HG03469 (cell line): ENCODE results near the gene IFNL2.

ENCODE experiments used
- ATAC-seq: cut with Tn5 transposase; IDR thresholded peaks from one replicate; pipeline ENCODE4 v1.9.1; 2021; ENCODE audit warnings: mild to moderate bottlenecking, moderate library complexity, moderate number of reproducible peaks; ENCODE audit not compliant: unreplicated experiment

The IFNL2 gene

GRCh38 chr19:39315933-39316332 lies 47.7 kb downstream of the IFNL2 start:
- no peak for ATAC-seq

GRCh38 chr19:39316627-39317321 lies 48.6 kb downstream of the IFNL2 start:
- ATAC-seq, result no peak

GRCh38 chr19:39317476-39317875 lies 49.3 kb downstream of the IFNL2 start:
- no peak for ATAC-seq

- ATAC-seq, result no peak
Observed at GRCh38 chr19:39318071-39318470, 49.9 kb downstream of the IFNL2 start.

GRCh38 chr19:39318690-39319089 lies 50.5 kb downstream of the IFNL2 start:
- ATAC-seq, result no peak

GRCh38 chr19:39319098-39319891 lies 51.1 kb downstream of the IFNL2 start:
- ATAC-seq, result no peak
